HG02763 (cell line): ENCODE measurements around the gene NUMB.
"Not testable (repeated sequence)": the region's sequence is repeated elsewhere in the genome, so short reads cannot be mapped to it uniquely, and the experiment has no call there.

Experiments
- ATAC-seq: cut with Tn5 transposase; IDR thresholded peaks from one replicate; pipeline ENCODE4 v1.9.1; 2021; ENCODE audit warnings: mild to moderate bottlenecking, moderate library complexity; ENCODE audit not compliant: unreplicated experiment

Gene NUMB

GRCh38 chr14:73424453-73424852, 33.9 kb downstream of the NUMB start:
- ATAC-seq = no peak

GRCh38 chr14:73423092-73423491, 35.3 kb downstream of the NUMB start:
- not testable (repeated sequence) for ATAC-seq

- no peak for ATAC-seq
These were observed 35.8 kb downstream of the NUMB start for GRCh38 chr14:73422515-73422914.

GRCh38 chr14:73418227-73418626, 40.1 kb downstream of the NUMB start:
- no peak for ATAC-seq

- not testable (repeated sequence) for ATAC-seq
These were observed 52.1 kb downstream of the NUMB start for GRCh38 chr14:73406248-73406647.

- no peak for ATAC-seq
These were observed 55.1 kb downstream of the NUMB start for GRCh38 chr14:73403181-73403752.

GRCh38 chr14:73402579-73402978, 55.8 kb downstream of the NUMB start:
- ATAC-seq = no peak

GRCh38 chr14:73397810-73398209, 60.5 kb downstream of the NUMB start:
- ATAC-seq = no peak

- no peak for ATAC-seq
These were observed 64.0 kb downstream of the NUMB start for GRCh38 chr14:73394317-73394716.

- ATAC-seq = no peak
These were observed 65.0 kb downstream of the NUMB start for GRCh38 chr14:73393375-73393774.

- ATAC-seq = no peak
These were observed 65.8 kb downstream of the NUMB start for GRCh38 chr14:73392329-73393257.

- ATAC-seq = not testable (repeated sequence)
These were observed 70.5 kb downstream of the NUMB start for GRCh38 chr14:73387860-73388259.

GRCh38 chr14:73386342-73386741, 72.0 kb downstream of the NUMB start:
- no peak for ATAC-seq

- ATAC-seq = not testable (repeated sequence)
These were observed 73.3 kb downstream of the NUMB start for GRCh38 chr14:73385021-73385420.

- no peak for ATAC-seq
These were observed 75.0 kb downstream of the NUMB start for GRCh38 chr14:73383356-73383755.

GRCh38 chr14:73381380-73382013, 76.8 kb downstream of the NUMB start:
- no peak for ATAC-seq

GRCh38 chr14:73376585-73376984, 81.8 kb downstream of the NUMB start:
- ATAC-seq = no peak

- no peak for ATAC-seq
These were observed 82.5 kb downstream of the NUMB start for GRCh38 chr14:73375861-73376260.

GRCh38 chr14:73374218-73374617, 84.1 kb downstream of the NUMB start:
- ATAC-seq = no peak

- ATAC-seq = no peak
These were observed 85.8 kb downstream of the NUMB start for GRCh38 chr14:73372529-73372928.

- no peak for ATAC-seq
These were observed 87.8 kb downstream of the NUMB start for GRCh38 chr14:73370561-73370960.

GRCh38 chr14:73369428-73369827, 88.9 kb downstream of the NUMB start:
- ATAC-seq = no peak
